ENCODE measurements around the gene HOXA10. TPM values are rescaled to one million over a fixed set of nuclear protein-coding genes. Genes with fewer than 3 reads are reported as not detected.
A peak's percentile ranks its signal among the peaks of the same experiment; 100 is the strongest.

The HOXA10 gene
- total and polyA plus RNA-seq, 9 donors = 21.2 to 36.0 (median 30.4) TPM

DNA sequence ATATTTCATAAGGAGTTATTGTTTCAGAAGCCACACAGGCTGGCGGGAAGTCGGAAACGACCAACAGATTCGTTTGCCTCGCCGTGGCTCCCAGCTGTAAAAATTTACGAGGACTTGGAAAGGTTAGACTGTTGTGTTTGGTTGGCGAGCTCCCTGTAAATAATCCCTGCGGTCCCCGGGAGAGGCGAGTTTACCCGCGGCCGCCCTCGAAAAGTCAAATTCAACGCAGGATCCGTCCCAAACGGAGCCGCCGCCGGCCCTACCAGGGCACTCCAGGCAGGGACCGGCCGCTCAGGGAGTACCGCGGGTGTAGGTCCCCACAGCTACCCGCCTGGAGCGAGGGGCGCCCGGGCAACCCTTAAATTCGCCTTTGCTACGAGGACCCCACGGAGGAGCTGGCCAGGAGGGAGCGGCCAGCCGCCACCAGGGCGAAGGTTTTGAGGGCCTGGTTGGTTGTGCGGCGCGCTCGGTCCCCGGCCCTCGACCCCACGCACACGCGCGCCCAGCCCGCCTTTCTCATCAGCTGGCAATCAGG, 8.1 kb downstream of the HOXA10 start:
- H3K4me3 ChIP-seq (ENCODE audit: low read length) = peak overlapping the region; percentile 72
- DNase-seq = peak; percentile 86
- peaks cover 13% of the 10 kb centered on the region for H3K36me3 ChIP-seq (ENCODE audit: control insufficient read depth, insufficient read depth, low read length)
- 3% methylated on average over 46 of the region's 46 CpGs for WGBS (ENCODE audit: insufficient coverage)
- peak overlapping the region; percentile 98 for H3K27ac ChIP-seq (ENCODE audit: low read length)
- peaks cover 60% of the 10 kb centered on the region for H3K27me3 ChIP-seq (ENCODE audit: control insufficient read depth, insufficient read depth, low read length)
- H3K9me3 ChIP-seq (replicated peaks; ENCODE audit: control insufficient read depth, low read depth, low read length) = no peaks in the 10 kb centered on the region
- H3K4me1 ChIP-seq (ENCODE audit: control insufficient read depth, insufficient read depth, low read length) = peaks cover 57% of the 10 kb centered on the region

DNA sequence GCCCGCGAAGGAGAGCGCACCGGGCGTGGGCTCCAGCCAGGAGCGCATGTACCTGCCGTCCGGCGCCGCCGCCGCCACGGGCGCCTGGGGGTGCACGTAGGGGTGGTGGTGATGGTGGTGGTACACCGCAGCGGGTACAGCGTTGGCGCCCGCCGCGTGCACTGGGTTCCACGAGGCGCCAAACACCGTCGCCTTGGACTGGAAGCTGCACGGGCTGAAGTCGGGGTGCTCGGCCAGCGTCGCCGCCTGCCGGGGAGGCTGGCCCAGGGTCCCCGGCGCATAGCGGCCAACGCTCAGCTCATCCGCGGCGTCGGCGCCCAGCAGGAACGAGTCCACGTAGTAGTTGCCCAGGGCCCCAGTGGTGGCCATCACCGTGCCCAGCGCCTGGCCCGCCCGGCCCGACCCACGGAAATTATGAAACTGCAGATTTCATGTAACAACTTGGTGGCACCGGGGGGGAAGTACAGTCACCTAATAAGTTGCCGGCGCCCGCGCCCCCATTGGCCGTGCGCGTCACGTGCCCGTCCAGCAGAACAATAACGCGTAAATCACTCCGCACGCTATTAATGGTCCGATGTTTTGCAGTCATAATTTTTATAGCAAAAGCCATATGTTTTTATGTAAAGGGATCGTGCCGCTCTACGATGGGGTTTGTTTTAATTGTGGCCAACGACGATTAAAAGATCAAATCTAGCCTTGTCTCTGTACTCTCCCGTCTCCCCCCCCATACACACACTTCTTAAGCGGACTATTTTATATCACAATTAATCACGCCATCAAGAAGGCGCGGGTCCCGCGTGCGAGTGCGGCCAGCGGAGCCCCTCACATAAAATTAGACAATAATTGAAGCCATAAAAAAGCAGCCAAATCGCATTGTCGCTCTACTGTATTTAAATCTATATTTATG, 8.8 kb downstream of the HOXA10 start, which contains the start of gene HOXA9:
TSS of gene HOXA9 (minus strand) at position 449 of the 907 bp plus-strand sequence. CDS start at position 369, 80 bp downstream.
- H3K4me3 ChIP-seq (ENCODE audit: low read length) = peak within 1 kb of the TSS; percentile 72
- H3K36me3 ChIP-seq (ENCODE audit: control insufficient read depth, insufficient read depth, low read length) = peaks cover 13% of the 10 kb centered on the region
- 0% methylated on average over 55 of the region's 82 CpGs for WGBS (ENCODE audit: insufficient coverage)
- H3K4me1 ChIP-seq (ENCODE audit: control insufficient read depth, insufficient read depth, low read length) = peaks cover 60% of the 10 kb centered on the region
- no peaks in the 10 kb centered on the region for H3K9me3 ChIP-seq (replicated peaks; ENCODE audit: control insufficient read depth, low read depth, low read length)
- DNase-seq = peak; percentile 98
- peaks cover 60% of the 10 kb centered on the region for H3K27me3 ChIP-seq (ENCODE audit: control insufficient read depth, insufficient read depth, low read length)
- H3K27ac ChIP-seq (ENCODE audit: low read length) = peak within 1 kb of the TSS; percentile 98

DNA sequence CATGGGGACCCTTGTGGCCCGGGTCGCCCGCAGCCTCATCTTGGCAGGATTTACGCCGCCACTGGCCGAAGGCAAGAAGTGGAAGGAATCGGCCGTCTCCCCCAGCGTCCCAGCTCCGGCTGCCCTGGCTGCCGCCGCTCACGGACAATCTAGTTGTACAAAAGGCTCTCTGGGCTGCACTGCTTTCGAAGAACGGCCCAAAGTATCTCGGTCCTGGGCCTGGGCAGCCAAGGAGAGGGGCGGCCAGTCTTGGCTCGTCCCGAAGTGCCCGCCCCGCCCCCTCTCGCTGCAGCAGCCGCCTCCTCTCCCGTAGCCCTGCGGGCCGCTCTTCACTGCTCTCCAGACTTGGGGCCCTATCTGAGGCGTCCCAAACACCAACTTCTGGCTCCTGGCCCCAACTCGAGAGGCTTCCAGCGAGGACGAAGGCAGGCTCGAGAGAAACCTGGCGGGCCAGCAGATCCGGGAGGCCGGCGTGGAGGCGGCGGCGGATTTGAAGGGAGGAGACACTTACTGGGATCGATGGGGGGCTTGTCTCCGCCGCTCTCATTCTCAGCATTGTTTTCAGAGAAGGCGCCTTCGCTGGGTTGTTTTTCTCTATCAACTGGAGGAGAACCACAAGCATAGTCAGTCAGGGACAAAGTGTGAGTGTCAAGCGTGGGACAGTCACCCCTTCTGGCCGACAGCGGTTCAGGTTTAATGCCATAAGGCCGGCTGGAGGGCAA, 9.6 kb downstream of the HOXA10 start:
- WGBS (ENCODE audit: insufficient coverage) = 2% methylated on average over 44 of the region's 47 CpGs
- H3K27ac ChIP-seq (ENCODE audit: low read length) = peak overlapping the region; percentile 98
- peak; percentile 72 for DNase-seq
- peak overlapping the region; percentile 72 for H3K4me3 ChIP-seq (ENCODE audit: low read length)
- H3K27me3 ChIP-seq (ENCODE audit: control insufficient read depth, insufficient read depth, low read length) = peaks cover 57% of the 10 kb centered on the region
- H3K36me3 ChIP-seq (ENCODE audit: control insufficient read depth, insufficient read depth, low read length) = peaks cover 13% of the 10 kb centered on the region
- no peaks in the 10 kb centered on the region for H3K9me3 ChIP-seq (replicated peaks; ENCODE audit: control insufficient read depth, low read depth, low read length)
- peaks cover 59% of the 10 kb centered on the region for H3K4me1 ChIP-seq (ENCODE audit: control insufficient read depth, insufficient read depth, low read length)

DNA sequence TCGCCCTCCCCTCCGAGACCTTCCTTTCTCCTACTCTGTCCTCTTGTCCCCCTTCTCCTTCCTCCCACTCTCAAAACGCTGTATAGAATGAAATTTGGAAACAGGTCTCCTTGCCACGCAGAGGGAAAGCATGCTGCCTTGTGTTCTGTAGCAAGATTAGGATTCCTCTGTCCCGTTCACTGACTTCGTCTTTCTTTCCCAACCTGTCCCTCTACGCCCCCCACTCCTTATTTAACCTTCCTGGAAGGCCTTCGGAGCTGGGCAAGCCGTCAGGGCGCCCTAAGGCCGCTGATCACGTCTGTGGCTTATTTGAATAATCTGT, 10.1 kb downstream of the HOXA10 start:
- H3K4me1 ChIP-seq (ENCODE audit: control insufficient read depth, insufficient read depth, low read length) = peaks cover 64% of the 10 kb centered on the region
- peak; percentile 53 for DNase-seq
- 14% methylated on average over 6 of the region's 12 CpGs for WGBS (ENCODE audit: insufficient coverage)
- no peaks in the 10 kb centered on the region for H3K9me3 ChIP-seq (replicated peaks; ENCODE audit: control insufficient read depth, low read depth, low read length)
- peak overlapping the region; percentile 72 for H3K4me3 ChIP-seq (ENCODE audit: low read length)
- H3K27ac ChIP-seq (ENCODE audit: low read length) = peak overlapping the region; percentile 98
- H3K36me3 ChIP-seq (ENCODE audit: control insufficient read depth, insufficient read depth, low read length) = peaks cover 10% of the 10 kb centered on the region
- H3K27me3 ChIP-seq (ENCODE audit: control insufficient read depth, insufficient read depth, low read length) = peaks cover 58% of the 10 kb centered on the region

DNA sequence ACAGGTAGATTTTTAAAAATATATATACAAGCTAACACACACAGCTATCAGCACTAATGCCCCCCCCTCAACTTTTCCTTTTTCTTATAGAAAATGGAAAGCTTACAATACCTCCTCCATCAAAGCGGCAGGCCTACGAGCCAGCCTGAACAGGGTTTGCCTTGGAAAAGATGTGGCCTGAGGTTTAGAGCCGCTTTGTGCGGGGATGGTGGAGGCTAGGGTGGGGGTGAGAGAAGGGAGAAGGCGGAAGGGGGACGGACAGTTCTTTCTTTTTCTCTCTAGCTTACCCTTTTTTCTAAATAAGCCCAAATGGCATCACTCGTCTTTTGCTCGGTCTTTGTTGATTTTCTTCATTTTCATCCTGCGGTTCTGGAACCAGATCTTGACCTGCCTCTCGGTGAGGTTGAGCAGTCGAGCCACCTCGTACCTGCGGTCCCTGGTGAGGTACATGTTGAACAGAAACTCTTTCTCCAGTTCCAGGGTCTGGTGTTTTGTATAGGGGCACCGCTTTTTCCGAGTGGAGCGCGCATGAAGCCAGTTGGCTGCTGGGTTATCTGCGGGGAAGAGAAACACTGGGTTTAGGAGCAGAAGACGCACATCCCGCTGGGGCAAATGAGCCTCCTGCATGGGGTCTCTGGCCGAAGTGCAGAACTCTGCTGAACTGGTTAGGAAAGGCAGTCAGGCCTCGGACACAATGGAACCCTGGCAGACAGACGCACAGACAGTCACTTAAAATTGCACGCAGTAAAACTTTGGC, 10.7 kb downstream of the HOXA10 start:
- Histone ChIP-seq H3K4me3 (ENCODE audit: low read length) (peak overlapping the region; percentile 72), H3K9me3 (replicated peaks; ENCODE audit: control insufficient read depth, low read depth, low read length) (no peaks in the 10 kb centered on the region), H3K36me3 (ENCODE audit: control insufficient read depth, insufficient read depth, low read length) (peaks cover 10% of the 10 kb centered on the region), H3K4me1 (ENCODE audit: control insufficient read depth, insufficient read depth, low read length) (peaks cover 64% of the 10 kb centered on the region), H3K27ac (ENCODE audit: low read length) (peak overlapping the region; percentile 98), H3K27me3 (ENCODE audit: control insufficient read depth, insufficient read depth, low read length) (peaks cover 57% of the 10 kb centered on the region)
- DNase-seq = peak; percentile 52
- WGBS (ENCODE audit: insufficient coverage) = 12% methylated on average over 16 of the region's 24 CpGs

DNA sequence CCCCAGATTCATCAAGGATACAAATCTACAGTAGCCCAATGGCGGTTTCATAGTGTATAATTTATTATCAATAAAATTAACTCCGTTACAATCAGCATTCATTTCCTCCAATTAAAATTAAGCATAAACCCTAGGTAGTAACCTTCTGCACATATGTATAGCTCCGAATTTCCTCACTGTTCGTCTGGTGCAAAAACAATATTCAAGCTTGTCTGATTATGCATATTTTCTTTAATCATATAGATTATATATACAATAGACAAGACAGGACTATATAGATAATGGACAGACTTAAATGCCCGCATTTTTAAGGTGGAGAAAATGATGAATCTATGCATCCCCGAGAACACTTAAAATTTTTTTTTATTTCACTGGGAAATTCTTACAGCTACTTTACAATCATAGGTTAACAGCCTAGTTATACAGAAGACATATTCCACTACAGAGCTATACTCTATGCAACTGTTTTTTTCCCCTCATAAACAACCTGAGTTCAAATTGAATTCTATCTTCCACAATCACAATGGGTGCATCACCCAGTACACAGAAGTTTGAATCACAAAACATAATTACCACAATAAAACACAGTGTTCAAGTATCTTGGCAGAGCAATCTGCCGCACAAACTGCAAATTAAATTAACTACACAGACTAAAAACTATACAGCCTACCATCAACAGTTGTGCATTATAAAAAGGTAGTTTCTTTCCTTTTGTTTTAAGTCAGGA, 11.4 kb downstream of the HOXA10 start:
- H3K4me1 ChIP-seq (ENCODE audit: control insufficient read depth, insufficient read depth, low read length) = peaks cover 61% of the 10 kb centered on the region
- no peaks in the 10 kb centered on the region for H3K9me3 ChIP-seq (replicated peaks; ENCODE audit: control insufficient read depth, low read depth, low read length)
- H3K4me3 ChIP-seq (ENCODE audit: low read length) = peak overlapping the region; percentile 72
- DNase-seq = peak; percentile 36
- H3K36me3 ChIP-seq (ENCODE audit: control insufficient read depth, insufficient read depth, low read length) = peaks cover 10% of the 10 kb centered on the region
- no CpG with 5 or more reads among the region's 7 CpGs for WGBS (ENCODE audit: insufficient coverage)
- H3K27ac ChIP-seq (ENCODE audit: low read length) = peak overlapping the region; percentile 98
- peaks cover 56% of the 10 kb centered on the region for H3K27me3 ChIP-seq (ENCODE audit: control insufficient read depth, insufficient read depth, low read length)

DNA sequence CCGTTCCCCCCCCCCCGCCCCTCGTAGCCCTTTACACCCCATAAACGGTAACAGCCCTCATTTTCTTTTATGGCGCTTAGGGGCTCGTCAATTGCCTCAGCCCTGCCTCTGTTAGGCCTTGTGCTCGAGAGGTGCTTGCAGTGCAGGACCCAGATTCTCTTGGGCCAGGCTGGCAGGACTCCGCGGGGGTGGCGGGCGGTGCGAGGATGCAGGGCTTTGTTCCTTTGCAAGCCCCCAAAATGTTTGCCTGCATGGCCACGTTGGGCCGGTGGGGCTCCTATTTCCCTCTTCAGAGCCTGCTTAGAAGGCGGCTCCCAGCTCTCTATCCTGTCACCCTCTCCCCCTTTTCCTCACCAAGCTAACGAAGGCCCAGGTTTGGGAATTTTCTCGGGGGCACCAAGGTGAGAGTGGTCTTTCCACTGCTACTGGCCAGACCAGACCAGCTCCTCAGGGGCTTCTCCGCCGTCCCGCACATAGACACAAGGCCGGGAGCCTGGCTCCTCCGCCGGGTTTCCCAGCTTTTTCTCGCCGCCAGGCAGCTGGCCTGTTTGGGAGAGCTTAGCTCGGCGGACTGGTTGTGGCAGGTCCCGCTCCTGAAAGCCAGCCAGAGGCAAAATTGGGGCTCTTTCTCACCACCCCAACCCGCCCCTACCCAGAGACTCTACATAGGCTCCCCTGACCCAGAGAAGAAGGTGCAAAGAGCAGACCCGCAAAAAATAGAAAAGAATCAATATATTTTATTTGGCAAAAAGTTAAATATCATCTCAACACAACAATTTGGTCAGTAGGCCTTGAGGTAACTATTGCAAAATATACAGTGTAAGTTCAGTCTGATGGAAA, 12.2 kb downstream of the HOXA10 start:
- Histone ChIP-seq H3K36me3 (ENCODE audit: control insufficient read depth, insufficient read depth, low read length) (peaks cover 10% of the 10 kb centered on the region), H3K27ac (ENCODE audit: low read length) (peak overlapping the region; percentile 97), H3K27me3 (ENCODE audit: control insufficient read depth, insufficient read depth, low read length) (peaks cover 60% of the 10 kb centered on the region), H3K4me1 (ENCODE audit: control insufficient read depth, insufficient read depth, low read length) (peaks cover 61% of the 10 kb centered on the region), H3K4me3 (ENCODE audit: low read length) (peak overlapping the region; percentile 72), H3K9me3 (replicated peaks; ENCODE audit: control insufficient read depth, low read depth, low read length) (no peaks in the 10 kb centered on the region)
- WGBS (ENCODE audit: insufficient coverage) = 21% methylated on average over 16 of the region's 30 CpGs
- peak; percentile 69 for DNase-seq

DNA sequence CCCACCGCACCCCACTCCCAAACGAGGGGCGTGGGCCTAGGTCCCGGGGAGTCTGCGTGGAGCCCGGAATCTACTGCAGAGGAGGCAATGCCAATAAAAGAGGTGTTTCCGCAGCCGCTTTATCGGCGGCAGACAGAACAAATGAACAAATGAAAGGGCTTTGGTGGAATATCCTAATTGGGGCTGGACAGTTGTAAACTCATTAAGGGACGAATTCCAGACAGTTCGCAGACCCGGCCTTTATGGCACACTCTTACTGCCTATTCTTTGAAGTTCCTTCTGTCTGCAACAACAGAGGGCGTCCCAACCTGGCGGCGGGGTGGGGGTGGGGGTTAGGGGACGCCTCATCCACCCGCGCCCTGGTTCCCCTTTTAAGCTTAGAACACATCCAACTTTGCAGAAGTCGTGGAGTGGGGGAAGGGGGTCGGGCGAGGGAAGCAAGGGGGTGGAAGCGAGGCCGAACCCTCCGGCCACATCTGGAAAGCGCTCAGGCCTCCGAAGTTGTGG, 12.9 kb downstream of the HOXA10 start:
- H3K9me3 ChIP-seq (replicated peaks; ENCODE audit: control insufficient read depth, low read depth, low read length) = no peaks in the 10 kb centered on the region
- H3K27ac ChIP-seq (ENCODE audit: low read length) = peak overlapping the region; percentile 97
- peak; percentile 76 for DNase-seq
- peaks cover 58% of the 10 kb centered on the region for H3K27me3 ChIP-seq (ENCODE audit: control insufficient read depth, insufficient read depth, low read length)
- H3K4me1 ChIP-seq (ENCODE audit: control insufficient read depth, insufficient read depth, low read length) = peaks cover 56% of the 10 kb centered on the region
- peaks cover 10% of the 10 kb centered on the region for H3K36me3 ChIP-seq (ENCODE audit: control insufficient read depth, insufficient read depth, low read length)
- H3K4me3 ChIP-seq (ENCODE audit: low read length) = peak overlapping the region; percentile 72
- 0% methylated on average over 8 of the region's 27 CpGs for whole genome bisulfite sequencing (ENCODE audit: insufficient coverage)
